ENCODE data around the gene DOK5.

DOK5 gene

GRCh38 chr20:54514028-54514607 lies 38.7 kb downstream of the DOK5 start:
- no peak for DNase-seq (ENCODE audit: low read depth, low spot score)

- no peak for DNase-seq (ENCODE audit: low read depth, low spot score)
These were observed 40.6 kb downstream of the DOK5 start for GRCh38 chr20:54515793-54516628.

GRCh38 chr20:54517241-54517975 lies 42.0 kb downstream of the DOK5 start:
- no peak for DNase-seq (ENCODE audit: low read depth, low spot score)

GRCh38 chr20:54524849-54525248 lies 49.5 kb downstream of the DOK5 start:
- no peak for DNase-seq (ENCODE audit: low read depth, low spot score)

GRCh38 chr20:54525916-54526590 lies 50.7 kb downstream of the DOK5 start:
- DNase-seq (ENCODE audit: low read depth, low spot score) = no peak

GRCh38 chr20:54526801-54527200 lies 51.4 kb downstream of the DOK5 start:
- no peak for DNase-seq (ENCODE audit: low read depth, low spot score)

- no peak for DNase-seq (ENCODE audit: low read depth, low spot score)
These were observed 57.2 kb downstream of the DOK5 start for GRCh38 chr20:54532573-54532972.

GRCh38 chr20:54534101-54534500 lies 58.7 kb downstream of the DOK5 start:
- DNase-seq (ENCODE audit: low read depth, low spot score) = no peak

- no peak for DNase-seq (ENCODE audit: low read depth, low spot score)
These were observed 59.6 kb downstream of the DOK5 start for GRCh38 chr20:54535033-54535432.

- DNase-seq (ENCODE audit: low read depth, low spot score) = no peak
These were observed 60.4 kb downstream of the DOK5 start for GRCh38 chr20:54535746-54536145.

GRCh38 chr20:54539521-54540046 lies 64.2 kb downstream of the DOK5 start:
- no peak for DNase-seq (ENCODE audit: low read depth, low spot score)

- no peak for DNase-seq (ENCODE audit: low read depth, low spot score)
These were observed 68.0 kb downstream of the DOK5 start for GRCh38 chr20:54543369-54543768.

GRCh38 chr20:54545676-54546358 lies 70.4 kb downstream of the DOK5 start:
- no peak for DNase-seq (ENCODE audit: low read depth, low spot score)

- DNase-seq (ENCODE audit: low read depth, low spot score) = no peak
These were observed 73.5 kb downstream of the DOK5 start for GRCh38 chr20:54548849-54549248.

GRCh38 chr20:54549658-54550326 lies 74.4 kb downstream of the DOK5 start:
- no peak for DNase-seq (ENCODE audit: low read depth, low spot score)

GRCh38 chr20:54550776-54551396 lies 75.5 kb downstream of the DOK5 start:
- DNase-seq (ENCODE audit: low read depth, low spot score) = no peak

- DNase-seq (ENCODE audit: low read depth, low spot score) = no peak
These were observed 78.6 kb downstream of the DOK5 start for GRCh38 chr20:54554006-54554405.

- no peak for DNase-seq (ENCODE audit: low read depth, low spot score)
These were observed 79.8 kb downstream of the DOK5 start for GRCh38 chr20:54555150-54555549.

- no peak for DNase-seq (ENCODE audit: low read depth, low spot score)
These were observed 81.0 kb downstream of the DOK5 start for GRCh38 chr20:54556406-54556805.

All from brain pericyte (primary cell).